SK-N-SH treated with all-trans-retinoic acid at 6 μM for 48 hours (cell line): ENCODE measurements around the gene CNTN2.

Experiments used
- ATAC-seq: fragments of 200-7000 bp; cut with Tn5 transposase; 3 replicates; pipeline ENCODE4 v1.9.1; 2020; ENCODE audit warnings: mild to moderate bottlenecking, moderate library complexity
- ARNTL ChIP-seq: fragments of 450-650 bp; formaldehyde crosslinking; IDR thresholded peaks from 2 replicates; pipeline ENCODE4 v1.5.0; 2020; ENCODE audit warnings: low read depth, mild to moderate bottlenecking, moderate library complexity, borderline replicate concordance
- CSRNP3 ChIP-seq: fragments of 250-450 bp; sonication (Bioruptor Pico); IDR thresholded peaks from 2 replicates; pipeline ENCODE4 v1.5.1; 2021; ENCODE audit warnings: mild to moderate bottlenecking, moderate library complexity
- ISL1 ChIP-seq: fragments of 250-450 bp; sonication (Bioruptor Pico); IDR thresholded peaks from 2 replicates; pipeline ENCODE4 v2.1.2; 2022; ENCODE audit warnings: mild to moderate bottlenecking, moderate library complexity
- OSR1 ChIP-seq: fragments of 250-450 bp; sonication (Bioruptor Pico); IDR thresholded peaks from 2 replicates; pipeline ENCODE4 v1.8.0; 2022; ENCODE audit warnings: moderate library complexity, mild to moderate bottlenecking, inconsistent platforms
- POU6F1 ChIP-seq: fragments of 250-450 bp; sonication (Bioruptor Pico); IDR thresholded peaks from 2 replicates; pipeline ENCODE4 v1.8.0; 2021; ENCODE audit warnings: low read depth, mild to moderate bottlenecking, moderate library complexity, borderline replicate concordance
- PPARA ChIP-seq: fragments of 250-450 bp; sonication (Bioruptor Pico); IDR thresholded peaks from 2 replicates; pipeline ENCODE4 v1.5.0; 2020; ENCODE audit warnings: mild to moderate bottlenecking, borderline replicate concordance
- RARB ChIP-seq: fragments of 250-450 bp; sonication (Bioruptor Pico); IDR thresholded peaks from 2 replicates; pipeline ENCODE4 v1.8.0; 2021; ENCODE audit warnings: mild to moderate bottlenecking, moderate library complexity
- TOX ChIP-seq: fragments of 250-450 bp; sonication (Bioruptor Pico); IDR thresholded peaks from 2 replicates; pipeline ENCODE4 v1.8.0; 2021; ENCODE audit warnings: mild to moderate bottlenecking, moderate library complexity, borderline replicate concordance
- TSHZ2 ChIP-seq: fragments of 250-450 bp; sonication (Bioruptor Pico); IDR thresholded peaks from 2 replicates; pipeline ENCODE4 v1.5.0; 2020; ENCODE audit warnings: mild to moderate bottlenecking, moderate library complexity
- ZFP3 ChIP-seq: fragments of 250-450 bp; sonication (Bioruptor Pico); IDR thresholded peaks from 2 replicates; pipeline ENCODE4 v1.5.0; 2020; ENCODE audit warnings: mild to moderate bottlenecking, moderate library complexity
- ZFP30 ChIP-seq: fragments of 450-650 bp; formaldehyde crosslinking; IDR thresholded peaks from 2 replicates; pipeline ENCODE4 v1.5.0; 2022; ENCODE audit warnings: mild to moderate bottlenecking, moderate library complexity
- ZNF70 ChIP-seq: fragments of 450-650 bp; formaldehyde crosslinking; IDR thresholded peaks from 2 replicates; pipeline ENCODE4 v1.5.0; 2020; ENCODE audit warnings: mild to moderate bottlenecking, moderate library complexity
- ZNF8 ChIP-seq: fragments of 450-650 bp; formaldehyde crosslinking; IDR thresholded peaks from 2 replicates; pipeline ENCODE4 v1.5.0; 2020; ENCODE audit warnings: mild to moderate bottlenecking, moderate library complexity

Gene CNTN2

GRCh38 chr1:205127646-205128045 lies 84.6 kb downstream of the CNTN2 start:
- TF ChIP-seq TOX = no peak
- no peak for TF ChIP-seq POU6F1 (CRISPR knock-in tag)
- no peak for TF ChIP-seq ZNF70 (CRISPR knock-in tag)
- no peak for TF ChIP-seq ZFP30 (CRISPR knock-in tag)
- no peak for TF ChIP-seq OSR1 (CRISPR knock-in tag)
- no peak for TF ChIP-seq TSHZ2 (CRISPR knock-in tag)
- TF ChIP-seq PPARA = no peak
- no peak for TF ChIP-seq CSRNP3 (CRISPR knock-in tag)
- TF ChIP-seq RARB = no peak
- TF ChIP-seq ISL1 (CRISPR knock-in tag) = no peak
- no peak for TF ChIP-seq ZNF8 (CRISPR knock-in tag)
- no peak for TF ChIP-seq ZFP3 (CRISPR knock-in tag)
- TF ChIP-seq ARNTL = no peak
- no peak for ATAC-seq
